Neutrophil (primary cell): ENCODE results near the gene ATP5PO.

Experiments used
- H3K27ac ChIP-seq: fragments of 200-600 bp; sonication (generic); 2 replicates; pipeline ENCODE4 v1.5.1; 2016; ENCODE audit warnings: mild to moderate bottlenecking, moderate library complexity
- H3K27me3 ChIP-seq: fragments of 200-600 bp; sonication (generic); 2 replicates; pipeline ENCODE4 v1.6.0; 2016; ENCODE audit warnings: mild to moderate bottlenecking
- H3K36me3 ChIP-seq: fragments of 200-600 bp; sonication (generic); 2 replicates; pipeline ENCODE4 v1.5.1; 2017
- H3K4me1 ChIP-seq, 2 experiments: fragments of 200-600 bp in 1 of 2; sonication (generic) in 1 of 2; 1 replicate in 1 of 2; 2 replicates in 1 of 2; pipeline versions ENCODE4 v1.5.1 to v1.6.1; 2013 to 2016; ENCODE audit warnings: low read depth in 1 of 2, low read length in 1 of 2, mild to moderate bottlenecking in 1 of 2, moderate library complexity in 1 of 2; ENCODE audit not compliant: control insufficient read depth in 1 of 2, insufficient read depth in 1 of 2
- H3K4me3 ChIP-seq, 2 experiments: fragments of 200-600 bp in 1 of 2; sonication (generic) in 1 of 2; 1 replicate in 1 of 2; 2 replicates in 1 of 2; pipeline ENCODE4 v1.5.1; 2013 to 2016; ENCODE audit warnings: low read depth in 1 of 2, low read length in 1 of 2, mild to moderate bottlenecking in 1 of 2, moderate library complexity in 1 of 2
- H3K9me3 ChIP-seq: fragments of 200-600 bp; sonication (generic); 2 replicates; pipeline ENCODE4 v1.5.1; 2016
- TF ChIP-seq, protein P1 (sequence below): fragments of 200-600 bp; sonication (generic); IDR thresholded peaks from 2 replicates; pipeline ENCODE4 v1.5.1; 2016; ENCODE audit warnings: antibody characterized with exemption

ATP5PO gene

DNA sequence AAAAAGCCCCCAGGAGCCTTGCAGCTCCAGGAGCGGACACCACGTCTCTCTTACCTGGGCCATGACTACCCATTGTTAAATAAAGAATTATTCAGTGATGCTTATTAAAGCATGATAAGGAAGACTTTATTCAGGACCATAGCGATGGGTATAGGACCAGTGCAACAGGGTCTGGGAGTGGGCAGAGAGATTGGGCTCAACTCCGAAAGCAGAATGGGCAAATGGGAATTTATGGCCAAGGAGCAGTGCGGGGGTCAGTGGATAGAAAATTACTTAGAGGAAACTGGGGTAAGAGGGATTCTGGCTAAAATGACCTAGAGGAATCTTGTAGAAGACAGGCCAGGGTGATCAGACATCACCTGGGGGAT is 580 bp upstream of the ATP5PO start:
- Histone ChIP-seq H3K36me3 (peaks cover 22% of the 10 kb centered on the region), H3K4me1 (peaks cover 17 to 19% of the 10 kb centered on the region in 2 experiments), H3K4me3 (peak overlapping the region; percentile 85 to 95), H3K9me3 (no peaks in the 10 kb centered on the region), H3K27me3 (no peaks in the 10 kb centered on the region), H3K27ac (no peak overlapping the region)
- TF ChIP-seq, protein P1, sequence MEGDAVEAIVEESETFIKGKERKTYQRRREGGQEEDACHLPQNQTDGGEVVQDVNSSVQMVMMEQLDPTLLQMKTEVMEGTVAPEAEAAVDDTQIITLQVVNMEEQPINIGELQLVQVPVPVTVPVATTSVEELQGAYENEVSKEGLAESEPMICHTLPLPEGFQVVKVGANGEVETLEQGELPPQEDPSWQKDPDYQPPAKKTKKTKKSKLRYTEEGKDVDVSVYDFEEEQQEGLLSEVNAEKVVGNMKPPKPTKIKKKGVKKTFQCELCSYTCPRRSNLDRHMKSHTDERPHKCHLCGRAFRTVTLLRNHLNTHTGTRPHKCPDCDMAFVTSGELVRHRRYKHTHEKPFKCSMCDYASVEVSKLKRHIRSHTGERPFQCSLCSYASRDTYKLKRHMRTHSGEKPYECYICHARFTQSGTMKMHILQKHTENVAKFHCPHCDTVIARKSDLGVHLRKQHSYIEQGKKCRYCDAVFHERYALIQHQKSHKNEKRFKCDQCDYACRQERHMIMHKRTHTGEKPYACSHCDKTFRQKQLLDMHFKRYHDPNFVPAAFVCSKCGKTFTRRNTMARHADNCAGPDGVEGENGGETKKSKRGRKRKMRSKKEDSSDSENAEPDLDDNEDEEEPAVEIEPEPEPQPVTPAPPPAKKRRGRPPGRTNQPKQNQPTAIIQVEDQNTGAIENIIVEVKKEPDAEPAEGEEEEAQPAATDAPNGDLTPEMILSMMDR: no peak

DNA sequence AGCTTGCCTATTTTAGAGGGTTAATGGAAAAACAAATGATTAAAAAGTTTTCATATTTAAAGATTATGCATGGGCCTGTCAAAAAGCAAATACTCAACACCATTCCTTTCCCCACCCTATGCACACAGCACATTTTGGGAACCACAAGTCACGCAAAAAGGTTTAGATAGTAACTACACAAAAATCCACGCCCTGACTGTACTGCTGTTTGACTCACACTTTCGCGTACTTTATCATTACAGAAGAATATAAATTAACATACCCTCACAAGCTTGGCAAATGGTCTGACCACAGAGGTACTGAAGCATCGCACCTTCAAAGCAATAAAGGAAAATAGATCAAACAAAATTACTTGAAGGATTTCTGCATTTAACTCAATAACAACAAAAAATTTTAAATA is 1.4 kb downstream of the ATP5PO start:
- H3K4me3 ChIP-seq: no peak overlapping the region
- TF ChIP-seq, protein P1: no peak

DNA sequence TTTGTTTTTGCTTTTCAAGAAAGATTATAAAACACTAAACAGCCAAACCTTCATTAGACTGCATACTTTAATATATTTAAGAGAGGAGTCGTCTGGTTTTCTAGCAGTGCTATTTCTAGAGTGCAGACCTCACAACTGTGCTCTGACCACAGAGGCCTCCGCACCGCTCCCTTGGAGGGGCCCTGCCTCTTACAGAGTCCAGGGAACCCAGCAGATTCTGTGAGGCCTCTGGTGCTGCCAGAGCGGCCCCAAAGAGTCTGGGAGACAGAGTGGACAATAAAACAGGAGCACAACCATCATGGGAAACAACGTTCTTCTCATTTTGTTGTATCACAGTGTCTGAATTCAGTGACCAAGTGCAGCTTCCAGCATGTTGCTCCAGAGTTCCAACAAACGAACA is 5.8 kb downstream of the ATP5PO start:
- no peak overlapping the region for H3K4me3 ChIP-seq
- no peaks in the 10 kb centered on the region for H3K27me3 ChIP-seq
- no peak overlapping the region for H3K27ac ChIP-seq
- TF ChIP-seq, protein P1: no peak
- H3K4me1 ChIP-seq: peaks cover 3 to 6% of the 10 kb centered on the region in 2 experiments
- H3K36me3 ChIP-seq: peaks cover 85% of the 10 kb centered on the region
- no peaks in the 10 kb centered on the region for H3K9me3 ChIP-seq

More for the DNA sequence above, 1.4 kb downstream of the ATP5PO start:
- Histone ChIP-seq H3K9me3 (no peaks in the 10 kb centered on the region), H3K27me3 (no peaks in the 10 kb centered on the region), H3K4me1 (peaks cover 17 to 19% of the 10 kb centered on the region in 2 experiments), H3K27ac (no peak overlapping the region), H3K36me3 (peaks cover 41% of the 10 kb centered on the region)

DNA sequence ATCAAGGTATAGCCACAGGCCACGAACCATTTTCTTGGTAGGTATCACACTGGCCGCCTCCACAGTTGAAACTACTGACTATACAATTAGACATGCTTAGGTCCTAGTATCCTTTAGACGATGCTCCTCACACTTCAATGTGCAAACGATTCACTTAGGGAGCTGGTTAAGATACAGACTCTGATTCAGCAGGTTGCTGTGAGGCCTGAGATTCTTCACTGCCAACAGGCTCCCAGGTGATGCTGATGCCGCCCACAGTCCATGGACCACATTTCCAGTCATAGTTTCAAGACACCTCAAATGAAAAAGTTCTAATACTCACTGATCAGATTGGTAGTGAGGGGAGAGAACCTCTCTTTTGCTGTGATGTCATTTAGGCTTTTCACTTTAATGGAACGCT is 6.8 kb downstream of the ATP5PO start:
- H3K4me3 ChIP-seq: no peak overlapping the region
- H3K36me3 ChIP-seq: peaks cover 94% of the 10 kb centered on the region
- no peak overlapping the region for H3K27ac ChIP-seq
- H3K4me1 ChIP-seq: no peaks in the 10 kb centered on the region
- TF ChIP-seq, protein P1: no peak
- H3K9me3 ChIP-seq: no peaks in the 10 kb centered on the region
- H3K27me3 ChIP-seq: no peaks in the 10 kb centered on the region

DNA sequence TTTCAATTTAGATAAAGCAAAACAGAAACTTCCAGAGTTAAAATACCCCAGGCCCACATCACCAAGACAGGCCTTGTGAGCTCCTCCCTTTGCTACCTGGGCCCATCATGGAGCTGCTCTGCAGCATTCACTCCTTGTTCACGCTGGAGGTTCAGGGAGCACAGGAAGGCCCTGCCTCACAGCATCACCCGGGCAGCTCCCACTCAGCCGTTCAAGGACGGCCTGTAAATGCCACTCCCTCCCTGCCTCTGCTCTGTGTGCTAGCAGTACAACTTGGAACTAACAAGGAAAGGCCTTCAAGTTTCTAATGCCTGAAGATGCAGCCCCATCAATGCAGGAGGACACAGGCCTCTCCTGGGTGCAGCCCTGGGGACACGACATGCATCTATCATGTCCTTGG is 11.6 kb downstream of the ATP5PO start:
- no peak overlapping the region for H3K27ac ChIP-seq
- H3K36me3 ChIP-seq: peaks cover 78% of the 10 kb centered on the region
- H3K4me3 ChIP-seq: no peak overlapping the region
- no peaks in the 10 kb centered on the region for H3K9me3 ChIP-seq
- TF ChIP-seq, protein P1: no peak
- no peaks in the 10 kb centered on the region for H3K4me1 ChIP-seq
- H3K27me3 ChIP-seq: no peaks in the 10 kb centered on the region

DNA sequence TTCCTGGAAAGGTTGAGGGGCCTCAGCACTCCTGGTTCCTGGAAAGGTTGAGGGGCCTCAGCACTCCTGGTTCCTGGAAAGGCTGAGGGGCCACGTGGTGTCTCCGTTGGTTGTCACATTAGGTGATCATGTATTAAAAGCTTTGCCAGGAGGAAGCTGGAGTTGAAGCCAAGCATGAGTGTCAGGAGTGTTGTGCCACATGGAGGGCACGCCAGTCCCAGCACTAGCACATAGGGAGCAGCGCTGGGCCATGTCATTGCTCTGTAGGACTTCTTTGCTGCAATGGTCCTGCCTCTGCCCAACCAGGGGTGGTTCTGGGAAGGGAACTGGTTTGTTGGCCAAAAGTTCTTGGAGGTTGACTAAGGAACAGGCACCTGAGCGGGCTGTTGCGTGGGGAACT is 13.3 kb downstream of the ATP5PO start:
- peaks cover under 1% of the 10 kb centered on the region in 2 experiments for H3K4me1 ChIP-seq
- no peak overlapping the region for H3K4me3 ChIP-seq
- TF ChIP-seq, protein P1: no peak
- no peaks in the 10 kb centered on the region for H3K27me3 ChIP-seq
- H3K36me3 ChIP-seq: peaks cover 61% of the 10 kb centered on the region
- no peak overlapping the region for H3K27ac ChIP-seq
- H3K9me3 ChIP-seq: no peaks in the 10 kb centered on the region
